ENCODE results near the gene CFAP73. TPM values are rescaled to one million over a fixed set of nuclear protein-coding genes. Genes with fewer than 3 reads are reported as not detected.

Gene CFAP73
- total RNA-seq, 4 donors from 2014 or later, result 1.0 to 2.6 (median 2.0) TPM

GRCh38 chr12:113119980-113120669 lies 29.4 kb upstream of the CFAP73 start:
- WGBS, result 45% methylated on average over 4 of the region's 4 CpGs
- TF ChIP-seq POLR2A (IDR thresholded peaks at IDR 0.05), result no peak
- TF ChIP-seq POLR2AphosphoS5 (IDR thresholded peaks at IDR 0.05), result no peak
- TF ChIP-seq, protein P1, sequence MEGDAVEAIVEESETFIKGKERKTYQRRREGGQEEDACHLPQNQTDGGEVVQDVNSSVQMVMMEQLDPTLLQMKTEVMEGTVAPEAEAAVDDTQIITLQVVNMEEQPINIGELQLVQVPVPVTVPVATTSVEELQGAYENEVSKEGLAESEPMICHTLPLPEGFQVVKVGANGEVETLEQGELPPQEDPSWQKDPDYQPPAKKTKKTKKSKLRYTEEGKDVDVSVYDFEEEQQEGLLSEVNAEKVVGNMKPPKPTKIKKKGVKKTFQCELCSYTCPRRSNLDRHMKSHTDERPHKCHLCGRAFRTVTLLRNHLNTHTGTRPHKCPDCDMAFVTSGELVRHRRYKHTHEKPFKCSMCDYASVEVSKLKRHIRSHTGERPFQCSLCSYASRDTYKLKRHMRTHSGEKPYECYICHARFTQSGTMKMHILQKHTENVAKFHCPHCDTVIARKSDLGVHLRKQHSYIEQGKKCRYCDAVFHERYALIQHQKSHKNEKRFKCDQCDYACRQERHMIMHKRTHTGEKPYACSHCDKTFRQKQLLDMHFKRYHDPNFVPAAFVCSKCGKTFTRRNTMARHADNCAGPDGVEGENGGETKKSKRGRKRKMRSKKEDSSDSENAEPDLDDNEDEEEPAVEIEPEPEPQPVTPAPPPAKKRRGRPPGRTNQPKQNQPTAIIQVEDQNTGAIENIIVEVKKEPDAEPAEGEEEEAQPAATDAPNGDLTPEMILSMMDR (IDR thresholded peaks at IDR 0.05), result no peak
- TF ChIP-seq EP300 (IDR thresholded peaks at IDR 0.05), result no peak

GRCh38 chr12:113120670-113121370 lies 28.7 kb upstream of the CFAP73 start:
- H3K4me3 ChIP-seq, result no peak overlapping the region
- TF ChIP-seq, protein P1 (IDR thresholded peaks at IDR 0.05), result no peak
- TF ChIP-seq POLR2A (IDR thresholded peaks at IDR 0.05) (no peak), EP300 (IDR thresholded peaks at IDR 0.05) (no peak), POLR2AphosphoS5 (IDR thresholded peaks at IDR 0.05) (no peak)
- H3K27ac ChIP-seq, result no peak overlapping the region
- H3K27me3 ChIP-seq, result peaks cover 16% of the 10 kb centered on the region
- DNase-seq (ENCODE audit: low spot score in 2 of 2), result no peak
- no peaks in the 10 kb centered on the region for H3K4me1 ChIP-seq
- H3K9me3 ChIP-seq, result no peaks in the 10 kb centered on the region
- no peaks in the 10 kb centered on the region for H3K36me3 ChIP-seq
- 74% methylated on average over 3 of the region's 3 CpGs for WGBS

More at GRCh38 chr12:113119980-113120669, 29.4 kb upstream of the CFAP73 start:
- H3K36me3 ChIP-seq, result no peaks in the 10 kb centered on the region
- peaks cover 16% of the 10 kb centered on the region for H3K27me3 ChIP-seq
- no peaks in the 10 kb centered on the region for H3K4me1 ChIP-seq
- H3K4me3 ChIP-seq, result no peak overlapping the region
- H3K27ac ChIP-seq, result no peak overlapping the region
- no peak for DNase-seq (ENCODE audit: low spot score in 2 of 2)
- H3K9me3 ChIP-seq, result no peaks in the 10 kb centered on the region

GRCh38 chr12:113127791-113128199 lies 21.7 kb upstream of the CFAP73 start:
- no peaks in the 10 kb centered on the region for H3K9me3 ChIP-seq
- no peak for TF ChIP-seq EP300 (IDR thresholded peaks at IDR 0.05)
- TF ChIP-seq, protein P1 (IDR thresholded peaks at IDR 0.05), result no peak
- TF ChIP-seq POLR2AphosphoS5 (IDR thresholded peaks at IDR 0.05), result no peak
- TF ChIP-seq POLR2A (IDR thresholded peaks at IDR 0.05), result no peak
- DNase-seq (ENCODE audit: low spot score in 2 of 2), result no peak
- H3K4me3 ChIP-seq, result no peak overlapping the region
- WGBS, result 80% methylated on average over 2 of the region's 15 CpGs
- peaks cover 5% of the 10 kb centered on the region for H3K27me3 ChIP-seq
- H3K27ac ChIP-seq, result no peak overlapping the region
- peaks cover 2% of the 10 kb centered on the region for H3K4me1 ChIP-seq
- H3K36me3 ChIP-seq, result no peaks in the 10 kb centered on the region

GRCh38 chr12:113128802-113129663 lies 20.5 kb upstream of the CFAP73 start:
- TF ChIP-seq EP300 (IDR thresholded peaks at IDR 0.05) (no peak), POLR2AphosphoS5 (IDR thresholded peaks at IDR 0.05) (no peak), POLR2A (IDR thresholded peaks at IDR 0.05) (no peak)
- TF ChIP-seq, protein P1 (IDR thresholded peaks at IDR 0.05), result no peak
- H3K4me1 ChIP-seq, result peaks cover 2% of the 10 kb centered on the region
- no peaks in the 10 kb centered on the region for H3K9me3 ChIP-seq
- peaks cover 13% of the 10 kb centered on the region for H3K27me3 ChIP-seq
- no peak overlapping the region for H3K27ac ChIP-seq
- DNase-seq (ENCODE audit: low spot score in 2 of 2), result no peak
- 62% methylated on average over 9 of the region's 9 CpGs for WGBS
- no peaks in the 10 kb centered on the region for H3K36me3 ChIP-seq
- no peak overlapping the region for H3K4me3 ChIP-seq
